NK-92 (cell line): Measurements from ENCODE around the gene MSRB2.
"Not testable (repeated sequence)": the region's sequence is repeated elsewhere in the genome, so short reads cannot be mapped to it uniquely, and the experiment has no call there.

Experiments used
- DNase-seq: peaks from one replicate; lab custom pipeline; 2025; ENCODE audit not compliant: unreplicated experiment; lab: John Stamatoyannopoulos, UW

MSRB2 gene

DNA sequence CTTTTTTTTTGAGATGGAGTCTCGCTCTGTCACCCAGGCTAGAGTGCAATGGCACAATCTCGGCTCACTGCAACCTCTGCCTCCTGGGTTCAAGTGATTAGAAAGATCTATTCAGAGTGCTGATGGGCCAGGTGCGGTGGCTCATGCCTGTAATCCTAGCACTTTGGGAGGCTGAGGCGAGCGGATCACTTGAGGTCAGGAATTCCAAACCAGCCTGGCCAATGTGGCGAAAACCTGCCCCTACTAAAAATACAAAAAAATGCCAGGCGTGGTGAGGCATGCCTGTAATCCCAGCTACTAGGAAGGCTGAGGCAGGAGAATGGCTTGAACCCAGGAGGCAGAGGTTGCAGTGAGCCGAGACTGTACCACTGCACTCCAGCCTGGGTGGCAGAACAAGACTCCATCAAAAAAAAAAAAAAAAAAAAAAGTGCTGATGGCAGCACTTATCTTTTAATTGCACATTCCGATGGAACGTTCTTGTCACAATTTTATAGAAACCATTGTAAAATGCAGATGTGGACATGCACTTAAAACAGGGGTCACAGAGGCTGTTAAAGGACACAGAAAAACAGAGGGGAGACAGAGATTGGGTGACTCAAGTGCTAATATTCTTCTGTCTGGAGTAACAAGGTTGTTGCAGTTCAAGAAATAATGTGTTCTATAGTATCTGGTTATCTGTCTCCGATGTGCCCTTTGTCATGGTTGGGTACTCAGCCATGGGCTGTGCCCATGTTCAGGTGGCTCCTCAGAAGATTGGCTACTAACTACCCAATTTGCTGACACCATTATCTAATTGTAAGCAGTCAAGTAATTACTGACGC is 25.1 kb upstream of the MSRB2 start:
- not testable (repeated sequence) for DNase-seq

DNA sequence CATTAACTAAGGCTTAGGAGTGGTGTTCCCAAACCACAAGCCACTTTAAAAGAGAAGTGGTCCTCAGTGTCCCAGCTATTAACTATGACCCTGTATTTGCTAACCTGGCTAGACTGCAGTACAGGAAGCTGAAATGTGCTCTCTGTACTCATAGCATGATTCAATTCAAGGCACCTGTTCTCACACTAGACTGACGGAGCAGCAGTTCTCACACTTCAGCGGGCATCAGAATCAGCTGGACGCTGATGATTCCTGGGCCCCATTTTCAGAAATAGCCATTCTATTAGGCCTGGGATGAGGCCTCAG is 24.5 kb upstream of the MSRB2 start:
- no peak for DNase-seq

DNA sequence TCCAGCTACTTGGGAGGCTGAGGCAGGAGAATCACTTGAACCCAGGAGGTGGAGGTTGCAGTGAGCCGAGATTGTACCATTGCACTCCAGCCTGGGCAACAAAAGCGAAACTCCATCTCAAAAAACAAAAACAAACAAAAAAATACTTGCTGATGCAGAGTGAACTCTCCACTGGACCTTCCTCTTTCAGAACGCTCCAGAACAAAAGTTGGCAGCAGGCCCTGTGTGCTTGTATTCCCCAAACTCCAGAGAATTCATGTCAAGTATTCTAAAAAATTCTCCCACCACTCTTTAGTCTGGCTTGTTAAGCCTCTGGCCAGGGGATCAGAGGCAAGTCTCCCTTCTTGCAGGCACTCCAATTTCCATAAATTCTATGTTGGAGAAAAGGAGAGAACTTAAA is 22.8 kb upstream of the MSRB2 start:
- not testable (repeated sequence) for DNase-seq

DNA sequence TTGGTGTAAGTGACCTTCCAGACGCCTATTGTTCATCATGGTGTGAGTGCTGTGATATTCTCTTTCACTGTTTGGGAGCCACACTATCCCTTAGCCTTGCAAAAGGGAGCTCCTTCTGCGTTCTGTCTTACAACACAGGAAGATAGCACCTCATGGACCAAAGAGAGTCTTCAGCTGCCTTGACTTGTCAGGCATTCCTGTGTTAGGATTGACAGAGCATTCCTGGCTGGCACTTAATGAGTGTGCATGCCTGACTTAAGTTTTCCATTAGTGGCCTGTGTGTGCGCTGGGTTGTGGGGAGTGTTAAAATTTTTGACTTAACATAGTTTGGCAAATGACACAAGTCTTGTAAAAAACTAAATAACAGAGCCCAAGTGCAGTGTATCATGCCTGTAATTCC is 21.9 kb upstream of the MSRB2 start:
- DNase-seq, result no peak

DNA sequence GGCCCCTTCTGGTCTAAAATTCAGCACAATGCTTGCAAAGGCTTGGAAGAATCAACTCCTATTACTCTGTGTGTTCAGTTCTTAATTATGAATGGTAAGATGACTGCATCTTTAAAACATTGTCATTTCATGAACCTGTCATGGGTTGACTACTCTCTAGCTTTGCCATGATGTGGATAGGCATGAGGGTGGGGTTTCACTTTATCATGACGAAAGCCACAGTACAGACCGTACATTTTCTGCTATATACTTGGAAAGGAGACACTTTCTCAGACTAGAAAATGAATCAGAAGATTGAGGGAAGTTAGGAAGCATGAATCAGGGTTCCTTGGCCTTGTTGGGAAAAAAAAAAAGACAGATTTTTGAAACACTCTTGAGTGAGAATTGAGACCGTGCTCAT is 19.7 kb upstream of the MSRB2 start:
- no peak for DNase-seq

DNA sequence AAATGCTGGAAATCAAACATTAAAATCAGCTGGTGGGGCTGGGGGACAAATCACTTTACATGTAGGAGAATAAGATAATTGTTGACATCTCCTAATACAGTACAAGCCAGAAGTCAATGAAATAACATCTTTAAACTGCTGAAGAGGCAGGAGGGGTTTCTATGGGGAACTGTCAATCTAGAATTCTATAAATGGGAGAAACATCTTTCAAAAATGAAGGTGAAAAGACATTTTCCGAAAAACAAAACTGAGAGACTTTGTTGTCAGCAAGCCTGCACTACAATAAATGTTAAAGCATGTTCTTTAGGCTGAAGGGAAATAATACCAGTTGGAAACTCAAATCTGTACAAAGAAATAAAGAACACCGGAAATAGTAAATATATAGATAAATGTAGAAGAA is 17.3 kb upstream of the MSRB2 start:
- DNase-seq, result no peak

DNA sequence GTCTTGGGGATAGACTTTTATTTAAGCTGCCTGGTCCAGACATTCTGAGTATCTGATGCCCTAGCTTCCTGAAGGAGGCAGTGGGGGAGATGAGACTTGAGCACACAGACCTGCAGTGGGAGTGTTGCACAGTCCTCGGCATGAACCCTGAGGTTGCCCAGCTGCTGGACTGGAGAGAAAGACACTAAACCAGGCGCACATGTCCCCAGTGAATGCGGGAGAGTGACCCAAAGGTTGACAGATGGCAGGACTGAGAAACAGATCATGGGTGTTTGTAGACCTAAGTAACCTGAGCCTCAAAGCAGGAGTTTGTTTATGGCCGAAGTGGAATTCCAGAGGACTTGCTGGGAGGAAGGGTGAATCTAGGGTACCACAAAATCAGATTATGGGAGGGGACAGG is 15.7 kb upstream of the MSRB2 start:
- DNase-seq, result no peak

DNA sequence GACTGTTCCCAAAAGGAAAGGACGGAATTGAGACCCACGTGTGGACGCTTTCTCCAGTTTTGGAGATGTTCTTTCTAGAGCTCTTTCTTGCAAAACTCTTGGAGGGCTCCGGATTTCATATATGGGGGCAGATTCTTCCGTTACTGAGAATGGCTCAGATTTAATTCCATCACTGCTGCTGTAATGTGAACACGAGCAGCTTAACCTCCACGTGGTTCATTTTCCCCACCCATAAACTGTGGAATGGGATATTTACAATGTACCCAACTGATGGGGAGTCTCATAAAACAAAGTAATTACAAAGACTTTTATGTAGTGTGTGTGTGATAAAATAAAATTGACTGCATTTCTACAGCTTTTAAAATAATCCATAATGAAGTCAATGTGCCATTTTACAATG is 15.1 kb upstream of the MSRB2 start:
- DNase-seq, result no peak

DNA sequence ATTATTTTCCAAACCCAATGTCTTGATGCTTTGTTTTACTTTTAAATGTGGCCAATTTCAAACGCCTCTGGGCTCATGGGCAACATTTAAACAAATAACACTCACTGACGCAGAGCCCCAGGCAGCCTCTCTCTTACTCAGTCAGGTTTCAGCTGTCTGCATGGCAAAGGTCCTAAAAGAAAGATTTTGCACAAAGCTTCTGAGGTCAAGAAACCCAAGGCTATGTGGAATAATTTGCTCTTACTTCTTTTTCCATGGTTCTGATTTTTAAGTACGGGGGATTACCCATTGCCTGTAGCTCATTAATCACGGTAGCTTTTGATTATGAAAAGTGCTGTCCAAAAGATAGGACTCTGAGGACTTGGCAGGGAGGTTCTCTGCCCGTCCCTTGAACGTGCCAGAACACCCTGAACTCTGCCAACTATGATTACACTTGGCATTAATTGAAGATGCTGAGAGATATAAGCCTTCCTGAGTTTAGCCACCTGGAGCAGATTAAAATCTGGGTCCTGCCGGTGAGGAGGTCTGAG is 14.1 kb upstream of the MSRB2 start:
- no peak for DNase-seq

DNA sequence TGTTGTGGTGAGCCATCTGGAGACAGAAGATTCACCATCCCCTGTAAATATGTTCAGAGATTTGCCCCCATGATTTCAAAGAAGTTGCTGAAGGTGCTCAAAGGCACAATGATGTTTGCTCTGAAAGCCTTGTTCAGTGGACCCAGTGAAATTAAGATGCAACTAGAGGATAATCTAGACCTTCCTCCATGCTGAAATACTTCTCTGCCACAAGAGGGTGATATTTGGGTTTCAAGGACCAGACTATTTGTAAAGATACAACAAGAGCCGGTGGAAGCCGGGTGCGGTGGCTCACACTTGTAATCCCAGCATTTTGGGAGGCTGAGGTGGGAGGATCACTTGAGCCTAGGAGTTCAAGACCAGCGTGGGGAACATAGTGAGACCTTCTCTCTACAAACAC is 13.5 kb upstream of the MSRB2 start:
- DNase-seq, result no peak

DNA sequence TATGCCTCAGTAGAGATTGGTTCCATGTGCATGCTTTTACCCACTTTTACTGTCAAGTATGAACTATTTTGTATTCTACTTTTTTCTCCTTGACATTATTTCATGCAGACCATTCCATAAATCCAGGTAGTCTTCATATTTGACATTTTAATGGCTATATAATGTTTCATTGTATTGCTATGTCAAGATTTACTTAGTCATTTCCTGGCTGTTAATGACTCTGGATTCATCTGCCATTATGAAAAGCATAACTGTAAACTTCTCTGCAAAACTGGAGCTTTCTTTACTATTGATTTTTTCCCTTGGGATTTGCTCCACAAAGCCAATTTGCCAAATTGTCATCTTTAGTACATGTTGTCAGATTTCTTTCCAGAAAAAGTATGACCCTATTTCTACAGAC is 6.8 kb upstream of the MSRB2 start:
- no peak for DNase-seq

DNA sequence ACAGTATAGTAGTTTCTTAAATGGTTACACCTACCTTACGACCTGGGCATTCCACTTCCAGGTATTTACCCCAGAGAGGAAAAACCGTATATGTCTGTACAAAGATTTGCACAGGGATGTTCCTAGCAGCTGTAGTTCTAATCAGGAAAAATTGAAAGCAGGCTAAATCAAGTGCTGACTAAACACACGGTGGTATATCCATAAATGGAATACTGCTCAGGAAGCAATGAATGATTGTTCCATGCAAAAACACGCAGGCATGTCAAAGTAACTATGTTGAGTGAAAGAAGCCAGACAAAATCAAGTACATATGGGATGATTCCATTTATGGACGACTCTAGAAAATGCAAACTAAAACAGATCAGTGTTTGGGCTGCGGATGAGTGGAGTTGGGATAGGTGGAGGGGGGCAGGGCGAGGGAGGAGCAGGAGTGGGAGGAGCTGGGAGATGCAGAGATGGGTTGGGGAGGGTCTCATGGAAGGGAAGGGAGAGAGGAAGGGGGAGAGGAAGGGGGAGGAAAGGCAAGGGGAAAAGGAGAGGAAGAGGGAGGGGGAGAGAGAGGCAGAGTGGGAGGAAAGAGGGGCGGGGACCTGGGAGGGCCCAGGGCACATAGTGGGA is 484 bp upstream of the MSRB2 start:
- no peak for DNase-seq

DNA sequence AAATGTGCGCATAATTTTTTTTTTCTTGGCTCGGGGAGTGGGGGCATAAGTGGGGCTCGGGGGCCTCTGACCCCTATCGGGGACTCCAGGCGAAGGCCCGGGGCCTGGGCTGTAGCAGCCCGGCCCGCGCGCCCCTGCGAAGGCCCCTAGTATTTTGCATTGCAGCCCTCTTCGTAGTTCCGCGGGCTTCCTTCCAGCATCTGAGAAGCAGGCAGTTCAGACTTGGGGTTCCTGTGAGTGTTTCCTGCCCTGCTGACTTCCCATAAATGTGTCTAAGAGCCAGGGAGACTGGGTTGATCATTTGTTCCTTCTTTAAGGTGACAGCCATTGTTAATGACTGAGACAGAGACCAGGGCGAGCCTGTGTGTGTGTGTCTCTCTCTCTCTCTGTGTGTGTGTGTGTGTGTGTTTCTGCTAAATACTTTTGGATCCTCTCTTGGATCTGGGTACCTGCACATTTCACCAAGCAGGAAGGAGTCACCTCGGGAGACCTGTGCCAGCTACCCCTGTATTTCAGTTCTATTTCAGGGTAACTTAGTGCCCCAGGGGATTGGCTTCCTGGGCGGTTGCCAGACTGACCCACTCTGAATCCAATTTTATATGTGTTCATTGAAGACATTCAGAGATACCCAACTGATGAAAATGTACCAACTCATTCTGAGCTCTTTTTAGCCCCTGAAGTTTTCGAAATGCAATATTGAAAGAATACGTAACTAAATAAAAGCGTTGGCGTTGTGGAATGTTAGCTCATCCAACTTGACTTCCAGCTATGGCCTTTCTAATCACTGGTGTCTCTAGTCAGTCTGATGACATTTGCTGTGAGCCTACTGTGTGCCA is 805 bp downstream of the MSRB2 start:
- no peak for DNase-seq

DNA sequence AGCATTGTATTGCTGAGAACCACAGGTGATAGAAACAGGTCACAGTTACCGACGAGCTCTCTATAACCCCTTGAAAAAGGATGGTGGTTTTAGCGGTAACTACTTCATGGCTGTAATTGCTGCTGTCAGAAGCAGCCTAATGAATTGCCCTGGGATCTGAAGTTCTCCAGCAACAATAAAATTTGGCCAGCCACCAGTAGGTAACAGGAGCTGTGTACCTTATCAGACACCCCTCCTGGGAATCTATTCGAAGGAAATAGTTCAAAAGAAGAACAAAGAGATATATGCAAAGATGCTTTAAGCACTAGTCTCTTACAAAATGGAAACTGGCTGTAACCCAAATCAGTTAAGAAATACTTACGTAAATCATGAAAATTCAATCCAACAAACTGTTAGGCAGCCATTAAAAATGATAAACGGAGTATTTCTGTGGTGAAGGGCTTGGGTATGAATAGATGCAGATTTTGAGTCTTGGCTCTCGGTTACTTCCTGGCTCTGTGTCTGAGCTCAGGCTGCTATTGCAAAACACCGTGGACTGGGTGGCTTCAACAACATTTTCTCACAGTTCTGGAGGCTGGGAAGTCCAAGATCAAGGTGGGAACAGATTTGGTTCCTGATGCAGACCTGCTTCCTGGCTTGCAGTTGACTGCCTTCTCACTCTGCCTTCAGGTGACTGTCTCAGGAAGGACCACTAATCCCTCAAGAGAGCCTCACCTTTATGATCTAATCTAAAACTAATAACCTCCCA is 1.6 kb downstream of the MSRB2 start:
- DNase-seq, result no peak

DNA sequence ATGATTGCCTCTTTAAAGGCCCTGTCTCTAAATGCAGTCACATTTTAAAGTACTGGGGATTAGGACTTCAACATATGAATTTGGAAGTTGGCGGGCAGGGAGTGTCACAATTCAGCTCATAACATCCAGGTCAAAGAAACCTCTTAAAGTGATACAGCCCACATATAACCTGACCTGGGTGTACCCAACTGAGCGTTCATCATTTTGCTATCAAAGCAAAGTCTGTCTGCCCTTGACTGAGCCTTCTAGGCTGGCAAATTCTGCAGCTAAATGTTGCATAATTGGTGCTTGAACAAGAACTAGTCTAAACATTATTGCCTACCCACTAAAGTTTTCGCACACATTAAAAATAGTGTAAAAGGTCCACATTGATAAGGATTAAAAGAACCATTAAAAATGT is 3.7 kb downstream of the MSRB2 start:
- DNase-seq, result no peak

DNA sequence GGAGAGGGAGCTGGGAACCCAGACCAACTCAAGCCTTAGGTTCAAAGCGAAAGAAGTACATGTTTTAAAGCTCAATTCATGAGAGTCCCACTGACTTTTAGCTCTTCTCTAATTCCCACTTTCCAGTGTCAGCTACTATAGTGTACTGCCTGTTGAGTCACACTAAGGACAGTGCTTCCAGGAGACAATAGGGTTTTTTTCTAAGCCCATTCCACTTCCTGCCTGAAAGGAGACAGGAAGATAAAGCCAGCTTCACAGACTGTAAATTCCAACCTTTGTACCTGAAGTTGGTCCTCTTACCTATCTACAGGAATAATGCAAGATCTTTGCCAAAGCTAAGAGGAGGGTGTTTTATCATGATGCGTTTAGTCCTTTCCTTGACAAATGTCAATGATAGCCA is 4.4 kb downstream of the MSRB2 start:
- no peak for DNase-seq

DNA sequence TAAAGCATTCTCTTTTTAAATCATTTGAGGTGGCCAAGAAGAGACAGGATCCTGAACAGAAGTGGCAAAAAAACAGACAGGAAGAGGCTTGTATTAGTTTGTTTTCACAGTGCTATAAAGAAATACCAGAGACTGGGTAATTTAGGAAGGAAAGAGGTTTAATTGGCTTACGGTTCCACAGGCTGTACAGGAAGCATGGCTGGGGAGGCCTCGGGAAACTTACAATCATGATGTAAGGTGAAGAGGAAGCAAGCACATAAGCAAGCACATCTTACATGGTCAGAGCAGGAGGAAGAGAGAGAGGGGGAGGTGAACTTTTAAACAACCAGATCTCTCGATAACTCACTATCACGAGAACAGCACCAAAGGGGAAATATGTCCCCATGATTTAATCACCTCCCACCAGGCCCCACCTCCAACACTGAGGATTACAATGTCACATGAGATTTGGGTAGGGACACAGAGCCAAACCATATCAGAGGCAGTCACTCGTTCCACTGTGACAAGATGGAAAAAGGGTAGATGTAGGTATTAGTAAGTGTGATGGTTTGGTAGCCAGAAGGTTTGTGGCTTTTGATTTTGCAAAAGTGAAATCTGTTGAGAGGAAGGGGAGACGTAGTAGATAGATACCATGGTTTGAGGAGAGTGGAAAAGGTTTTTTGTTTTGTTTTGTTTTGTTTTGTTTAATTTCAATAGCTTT is 5.1 kb downstream of the MSRB2 start:
- no peak for DNase-seq

DNA sequence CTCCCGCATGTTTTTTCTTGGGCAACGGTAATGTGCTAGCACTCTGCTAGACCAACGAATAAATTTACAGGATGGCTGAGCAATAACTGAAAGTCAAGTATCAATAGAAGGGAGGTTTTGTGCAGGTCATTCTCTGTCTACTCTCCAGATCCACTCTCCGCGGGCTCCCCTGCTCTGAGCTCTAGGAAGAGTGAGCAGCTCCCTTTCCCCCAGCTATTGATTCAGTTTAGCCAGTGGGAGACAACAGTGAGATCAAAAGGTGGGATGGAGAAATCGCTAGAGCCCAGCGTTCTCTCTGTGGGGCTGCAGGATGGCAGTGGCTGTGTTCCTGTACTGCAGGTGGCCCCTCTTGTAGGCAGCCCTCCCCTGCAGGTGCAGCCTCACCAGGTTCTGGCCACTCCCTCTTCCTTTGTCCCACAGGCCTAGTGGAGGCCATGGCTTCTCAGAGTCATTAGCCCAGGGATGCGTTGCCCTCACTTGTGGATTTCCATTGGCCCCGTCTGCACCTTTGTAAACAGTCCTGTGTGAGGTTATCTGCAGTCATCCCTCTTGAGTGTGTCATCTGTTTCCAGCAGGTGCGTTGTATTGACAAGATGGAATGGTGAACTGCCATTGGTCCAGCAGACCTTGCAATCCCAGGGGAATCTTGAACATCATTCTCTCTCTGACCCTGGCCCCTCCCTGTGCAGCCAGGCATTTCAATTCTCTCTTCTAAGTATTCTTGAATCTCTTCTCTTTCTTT is 11.1 kb downstream of the MSRB2 start:
- DNase-seq, result no peak

DNA sequence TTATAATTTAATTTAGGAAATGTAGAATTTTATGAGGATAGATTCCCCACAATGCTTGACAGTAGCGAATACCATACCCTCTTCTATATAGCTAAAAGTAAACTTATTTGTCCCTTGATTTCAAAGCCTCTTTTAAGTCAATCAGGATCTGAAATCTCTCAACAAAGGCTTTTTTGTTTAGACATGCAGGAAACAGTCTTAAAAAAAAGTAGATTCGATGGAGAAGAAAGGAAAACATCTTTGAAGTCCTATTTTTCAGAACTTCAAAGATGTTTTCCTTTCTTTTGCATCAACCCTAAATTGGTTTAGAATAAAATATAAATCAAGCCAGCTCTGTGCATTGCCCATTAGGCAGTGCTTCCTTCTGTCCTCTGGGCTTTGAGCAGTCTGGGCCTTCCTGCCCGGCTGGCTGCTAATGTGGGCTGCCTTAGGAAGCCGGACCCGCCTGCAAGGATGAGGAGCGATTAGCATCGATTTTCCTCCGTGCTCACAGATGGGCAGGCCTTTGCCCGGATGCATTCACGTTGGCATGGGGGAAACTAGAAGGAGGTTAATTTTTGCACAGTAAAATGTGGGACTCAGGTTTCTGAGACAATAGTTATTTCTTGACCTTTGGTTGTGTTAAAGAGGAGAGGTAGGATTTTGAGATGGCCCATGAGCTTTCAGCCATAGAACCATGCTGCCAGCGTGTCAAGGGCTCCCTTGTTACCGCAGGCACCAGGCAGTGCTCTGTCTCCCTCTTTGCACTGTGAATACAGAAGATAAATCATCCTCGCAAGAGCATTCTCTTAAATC is 15.5 kb downstream of the MSRB2 start:
- no peak for DNase-seq
